Glomerular visceral epithelial cell (primary cell): Measurements from ENCODE around the gene C19orf12.

Source experiments
- DNase-seq: peaks from one replicate; pipeline ENCODE4 v3.0.0-alpha.2; 2016; ENCODE audit errors: extremely low spot score

C19orf12 gene

DNA sequence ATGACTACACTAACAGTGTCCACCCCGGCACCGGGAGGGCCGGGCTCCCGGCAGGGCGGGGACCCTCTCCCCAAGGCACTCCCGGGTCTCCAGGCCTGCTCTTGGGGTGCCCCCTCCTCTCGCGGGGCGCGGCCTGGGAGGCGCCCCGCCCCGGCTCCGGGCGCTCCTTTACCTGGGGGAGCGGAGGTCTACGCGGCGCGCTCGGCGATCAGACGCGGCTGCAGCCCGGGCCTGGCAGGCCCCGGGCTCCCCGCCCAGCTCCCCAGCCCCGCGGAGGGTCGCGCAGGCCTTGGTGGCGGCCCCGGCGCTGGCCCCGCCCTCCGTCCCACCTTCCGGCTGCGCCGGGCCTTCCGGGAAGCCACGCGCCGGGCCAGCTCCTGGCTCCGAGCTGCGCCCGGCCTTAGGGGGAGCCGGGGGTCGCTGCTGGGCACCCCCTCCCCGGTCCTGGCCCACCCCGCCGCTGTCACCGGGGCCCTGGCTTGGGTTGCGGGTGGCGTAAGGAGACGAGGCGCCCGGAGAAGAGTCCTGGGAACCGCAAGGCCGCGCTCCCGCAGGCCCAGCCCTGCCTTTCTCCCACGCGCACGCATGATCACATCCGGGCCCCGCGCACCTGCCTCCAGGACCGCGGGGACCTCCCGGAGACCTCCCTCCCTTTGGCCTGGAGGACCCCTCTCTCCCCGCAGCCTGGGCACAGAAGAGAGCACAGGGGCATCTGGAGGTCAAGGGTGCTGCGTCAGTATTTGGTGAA, at the start of gene C19orf12:
C19orf12 (minus strand) TSS at position 309 of the 748 bp plus-strand sequence. CDS start 6,848 bp downstream, outside the sequence.
- peak; percentile 41 for DNase-seq

DNA sequence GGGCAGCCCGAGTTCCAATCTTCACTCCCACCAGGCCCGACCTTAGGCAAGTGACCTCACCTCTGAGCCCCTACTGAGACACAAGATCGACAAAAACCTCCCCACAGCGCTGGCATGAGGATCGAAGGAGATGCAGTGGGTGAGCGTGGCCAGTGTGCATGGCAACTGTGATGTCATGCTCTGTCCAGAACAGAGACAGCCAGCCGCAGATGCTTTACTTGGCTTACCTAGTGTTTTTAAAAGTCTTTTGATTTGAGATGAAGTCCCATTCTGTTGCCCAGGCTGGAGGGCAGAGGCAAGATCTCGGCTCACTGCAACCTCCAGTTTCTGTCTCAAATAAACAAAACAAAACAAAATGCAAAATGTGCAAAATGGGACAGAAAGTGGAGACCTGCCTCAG, 49.3 kb upstream of the C19orf12 start:
- DNase-seq, result no peak

DNA sequence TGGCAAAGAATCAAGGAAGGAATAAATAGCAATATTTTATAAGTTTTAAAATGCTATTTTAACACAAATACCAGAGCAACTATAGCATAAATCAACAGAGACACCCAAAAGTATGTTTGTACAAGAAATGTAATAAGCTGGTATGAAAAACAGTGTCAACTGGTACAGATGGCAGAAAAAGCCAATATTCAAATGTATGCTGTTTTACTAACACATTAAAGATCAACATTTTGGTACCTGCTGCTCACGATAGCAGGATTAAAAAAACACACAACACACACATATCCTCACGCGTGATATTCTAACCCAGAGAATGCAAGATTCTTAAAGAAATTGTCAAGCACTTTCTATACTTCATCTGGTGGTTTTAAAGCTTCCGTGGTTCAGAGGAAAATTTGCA, 48.1 kb upstream of the C19orf12 start:
- no peak for DNase-seq

DNA sequence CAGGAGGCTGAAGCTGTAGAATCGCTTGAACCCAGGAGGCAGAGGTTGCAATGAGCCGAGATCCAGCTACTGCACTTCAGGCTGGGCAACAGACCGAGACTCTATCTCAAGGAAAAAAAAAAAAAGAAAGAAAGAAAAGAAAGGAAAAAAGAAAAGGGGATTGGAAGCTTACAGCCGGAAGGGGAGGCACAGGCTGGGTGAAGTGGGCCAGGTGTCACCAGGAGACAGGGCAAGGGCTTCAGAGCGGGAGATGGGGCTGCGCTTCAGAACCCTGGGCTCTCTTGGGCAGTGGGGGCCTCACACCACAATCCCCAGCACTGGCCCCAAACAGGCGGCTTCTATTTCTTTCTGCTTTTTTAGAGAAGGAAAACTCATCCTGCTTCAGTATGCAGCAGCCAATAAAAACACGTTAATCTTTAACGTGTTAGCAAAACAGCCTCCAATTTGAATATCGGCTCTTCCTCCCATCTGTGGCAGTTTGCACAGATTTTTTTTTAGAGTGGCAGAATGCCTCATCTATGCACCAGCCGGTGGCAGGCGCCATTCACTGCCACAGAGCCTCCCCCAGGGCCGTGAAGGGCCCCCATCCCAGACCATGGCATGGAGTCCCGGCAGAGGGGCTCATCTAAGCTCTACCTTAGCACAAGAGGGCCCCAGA, 46.6 kb upstream of the C19orf12 start:
- no peak for DNase-seq

DNA sequence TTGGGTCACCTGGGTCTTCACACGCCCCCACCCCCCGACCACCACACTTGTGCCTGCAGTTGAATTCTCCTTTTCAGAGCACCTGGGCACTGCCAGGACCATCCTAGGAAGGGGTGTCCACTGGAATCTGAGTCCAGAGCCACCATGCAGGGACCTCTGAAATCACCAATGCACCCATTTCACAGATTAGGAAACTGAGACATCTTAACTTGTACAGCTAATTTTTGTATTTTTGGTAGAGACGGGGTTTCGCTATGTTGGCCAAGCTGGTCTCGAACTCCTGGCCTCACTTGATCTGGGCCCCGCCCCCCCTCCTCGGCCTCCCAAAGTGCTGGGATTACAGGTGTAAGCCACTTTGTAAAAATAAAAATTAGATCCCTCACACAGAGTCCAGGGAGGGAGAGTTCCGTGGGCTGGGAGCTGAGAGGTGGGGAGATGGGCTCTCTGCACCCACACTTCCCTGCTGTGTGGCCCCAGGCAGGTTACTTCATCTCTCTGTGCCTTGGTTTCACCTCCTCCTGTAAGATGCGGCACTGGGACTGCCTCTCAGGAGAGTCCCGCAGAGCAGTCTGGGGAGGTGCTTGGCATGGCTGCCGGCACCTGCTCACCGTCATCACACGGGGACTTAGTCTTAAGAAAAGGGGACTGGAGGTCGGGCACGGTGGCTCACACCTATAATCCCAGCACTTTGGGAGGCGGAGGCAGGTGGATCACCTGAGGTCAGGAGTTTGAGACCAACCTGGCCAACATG, 45.9 kb upstream of the C19orf12 start:
- no peak for DNase-seq

DNA sequence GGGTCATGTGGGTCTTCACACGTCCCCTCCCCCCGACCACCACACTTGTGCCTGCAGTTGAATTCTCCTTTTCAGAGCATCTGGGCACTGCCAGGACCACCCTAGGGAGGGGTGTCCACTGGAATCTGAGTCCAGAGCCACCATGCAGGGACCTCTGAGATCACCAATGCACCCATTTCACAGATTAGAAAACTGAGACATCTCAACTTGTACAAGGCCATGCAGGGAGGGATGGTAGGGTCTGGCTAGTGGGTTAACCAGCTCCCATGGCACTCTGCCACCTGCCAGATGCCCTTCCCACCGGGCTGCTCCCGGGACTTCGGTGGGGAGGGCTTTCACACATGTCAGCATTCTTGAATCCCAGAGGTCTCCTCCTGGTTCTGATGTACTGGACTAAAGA, 44.3 kb upstream of the C19orf12 start:
- DNase-seq, result no peak

DNA sequence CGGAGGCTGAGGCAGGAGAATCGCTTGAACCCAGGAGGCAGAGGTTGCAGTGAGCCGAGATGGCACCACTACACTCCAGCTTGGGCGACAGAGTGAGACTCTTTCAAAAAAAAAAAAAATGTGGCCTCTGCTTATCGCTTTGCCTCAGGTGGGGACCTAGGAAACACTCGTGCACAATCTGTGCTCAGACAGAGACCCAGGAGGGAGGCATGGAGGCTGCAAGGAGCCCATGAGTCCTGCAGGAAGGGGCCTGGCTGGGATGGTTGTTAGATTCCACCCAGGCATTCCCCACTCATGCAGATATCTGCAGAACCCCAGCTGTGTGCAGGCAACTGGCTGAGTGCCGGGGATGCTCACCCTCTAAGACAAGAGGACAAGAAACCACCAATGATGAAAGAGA, 43.8 kb upstream of the C19orf12 start:
- DNase-seq, result no peak

DNA sequence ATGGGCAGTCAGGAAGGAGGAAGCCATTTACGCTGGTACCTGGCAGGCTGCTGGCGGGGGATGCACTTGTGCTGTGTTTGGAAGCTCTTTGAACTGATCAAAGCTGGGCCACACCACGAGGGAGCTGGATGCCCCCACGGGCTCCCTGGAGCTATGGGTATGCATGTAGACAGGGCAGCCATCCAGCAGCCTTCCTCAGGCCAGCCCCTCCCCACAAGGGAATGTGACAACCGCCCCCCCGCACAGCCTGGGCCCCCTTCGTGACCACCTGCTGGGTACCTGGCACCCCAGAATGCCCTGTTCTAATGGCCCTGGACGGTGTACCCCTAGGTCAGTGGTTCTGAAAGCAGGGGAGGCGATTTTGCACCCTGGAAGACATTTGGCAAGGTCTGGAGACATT, 42.5 kb upstream of the C19orf12 start:
- DNase-seq, result no peak

DNA sequence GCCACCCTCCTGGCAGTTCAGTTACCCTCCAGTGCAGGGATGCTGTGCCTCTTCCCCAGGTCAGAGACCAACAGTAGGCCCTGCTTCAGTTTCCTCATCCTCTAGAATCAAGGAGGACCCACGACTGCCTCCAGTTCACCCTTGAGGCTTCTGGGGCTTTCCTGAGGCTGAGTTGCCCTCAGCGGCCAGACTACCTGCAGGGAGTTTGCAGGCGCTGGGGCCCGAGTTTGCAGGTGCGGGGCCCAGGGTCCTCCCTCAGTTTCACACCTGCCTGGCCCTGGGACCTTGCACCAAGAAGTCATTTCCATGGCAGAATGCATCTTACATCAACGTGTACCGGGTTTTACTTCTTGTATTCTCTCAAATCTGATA, 38.9 kb upstream of the C19orf12 start:
- no peak for DNase-seq

DNA sequence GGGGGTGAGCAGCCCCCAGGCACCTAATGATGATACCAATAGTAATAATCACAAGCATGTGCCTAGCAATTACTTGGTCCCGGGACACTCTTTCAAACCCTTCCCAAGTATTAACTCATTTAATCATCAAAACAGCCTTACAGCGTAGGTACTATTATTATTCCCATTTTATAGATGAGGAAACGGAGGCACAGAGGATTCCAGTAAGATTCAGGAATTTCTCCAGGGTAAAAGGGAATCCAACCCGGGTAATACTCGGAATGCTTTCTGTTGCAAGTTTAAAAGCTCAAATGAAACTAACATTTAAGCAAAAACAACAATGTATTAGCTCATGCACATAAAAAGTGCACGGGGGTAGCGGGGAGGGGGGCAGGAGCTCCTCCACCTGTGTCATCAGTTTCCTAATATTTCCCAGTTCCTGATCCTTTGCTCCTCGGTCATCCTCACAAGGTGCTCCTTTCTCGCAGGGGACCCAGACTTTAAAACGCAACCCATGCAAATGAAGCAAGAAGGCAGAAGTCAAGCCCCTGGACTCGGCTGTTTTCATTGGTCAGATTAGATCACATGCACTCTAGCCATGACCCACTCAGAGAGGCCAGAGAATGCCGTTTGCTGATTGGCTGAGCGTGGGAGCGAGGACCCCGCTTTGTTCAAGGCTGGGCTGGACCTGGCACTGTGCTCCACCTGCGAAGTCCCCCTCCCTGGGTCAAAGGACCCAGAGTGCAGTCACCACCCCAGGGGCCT, 38.3 kb upstream of the C19orf12 start:
- DNase-seq, result no peak

DNA sequence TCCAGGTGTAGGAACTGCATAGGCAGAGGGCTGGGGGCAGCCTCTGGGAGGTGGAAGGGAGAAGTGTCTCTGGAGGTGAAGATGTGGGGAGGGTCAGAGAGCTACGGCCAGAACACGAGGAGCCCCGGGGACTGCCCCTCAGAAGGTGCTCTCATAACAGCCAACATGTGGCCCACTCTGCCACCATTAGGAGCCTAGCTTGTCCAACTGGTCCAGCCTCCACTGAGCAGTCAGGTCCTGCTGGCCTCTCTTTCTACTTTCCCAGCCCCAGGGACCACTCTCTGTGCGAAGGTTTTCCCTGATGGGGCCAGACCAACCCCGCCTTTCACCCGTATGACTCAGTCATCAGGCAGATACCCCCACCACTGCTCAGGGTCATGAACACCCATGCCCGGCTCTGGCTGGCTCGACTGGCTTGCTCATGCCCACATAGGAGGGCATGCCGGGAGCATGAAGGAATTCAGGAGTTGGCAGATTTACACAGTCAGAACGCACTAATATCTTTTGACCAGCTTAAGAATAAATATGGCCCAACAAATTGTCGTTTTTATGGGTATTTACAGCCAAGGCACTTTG, 37.5 kb upstream of the C19orf12 start:
- no peak for DNase-seq

DNA sequence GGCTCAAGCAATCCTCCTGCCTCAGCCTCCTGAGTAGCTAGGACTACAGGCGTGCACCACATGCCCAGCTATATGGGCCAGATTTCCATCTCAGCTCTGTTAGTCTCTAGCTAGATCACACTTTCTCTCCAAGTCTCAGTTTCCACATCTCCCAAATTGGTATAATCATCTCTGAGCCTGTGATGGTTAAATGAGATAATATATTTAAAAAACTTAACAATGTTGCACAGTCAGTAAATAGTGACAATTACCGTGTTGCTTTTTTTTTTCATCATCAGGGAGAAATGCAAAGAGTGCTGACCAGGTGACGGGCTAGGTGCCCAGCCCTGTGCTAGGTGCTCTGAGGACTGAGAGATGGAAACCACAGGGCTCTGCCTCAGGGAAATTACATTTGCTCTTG, 36.9 kb upstream of the C19orf12 start:
- no peak for DNase-seq

DNA sequence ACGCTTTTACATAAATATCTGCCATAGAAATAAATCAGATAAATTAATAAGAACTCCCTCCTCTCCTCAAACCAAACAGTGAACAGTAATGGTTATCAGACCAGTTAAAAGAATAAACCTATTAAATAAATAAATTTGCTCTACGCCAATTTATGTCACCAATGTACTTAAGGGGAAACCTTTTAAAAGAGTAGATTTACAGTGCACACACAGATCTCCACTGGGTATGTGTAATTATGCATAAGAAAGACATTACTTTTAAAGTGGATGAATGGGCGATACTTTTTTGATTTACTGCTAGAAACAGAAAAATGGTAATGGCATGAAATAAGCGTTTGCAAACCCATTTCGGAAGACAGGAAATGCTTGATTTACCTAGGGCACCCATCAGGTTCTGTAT, 34.9 kb upstream of the C19orf12 start:
- DNase-seq, result no peak

DNA sequence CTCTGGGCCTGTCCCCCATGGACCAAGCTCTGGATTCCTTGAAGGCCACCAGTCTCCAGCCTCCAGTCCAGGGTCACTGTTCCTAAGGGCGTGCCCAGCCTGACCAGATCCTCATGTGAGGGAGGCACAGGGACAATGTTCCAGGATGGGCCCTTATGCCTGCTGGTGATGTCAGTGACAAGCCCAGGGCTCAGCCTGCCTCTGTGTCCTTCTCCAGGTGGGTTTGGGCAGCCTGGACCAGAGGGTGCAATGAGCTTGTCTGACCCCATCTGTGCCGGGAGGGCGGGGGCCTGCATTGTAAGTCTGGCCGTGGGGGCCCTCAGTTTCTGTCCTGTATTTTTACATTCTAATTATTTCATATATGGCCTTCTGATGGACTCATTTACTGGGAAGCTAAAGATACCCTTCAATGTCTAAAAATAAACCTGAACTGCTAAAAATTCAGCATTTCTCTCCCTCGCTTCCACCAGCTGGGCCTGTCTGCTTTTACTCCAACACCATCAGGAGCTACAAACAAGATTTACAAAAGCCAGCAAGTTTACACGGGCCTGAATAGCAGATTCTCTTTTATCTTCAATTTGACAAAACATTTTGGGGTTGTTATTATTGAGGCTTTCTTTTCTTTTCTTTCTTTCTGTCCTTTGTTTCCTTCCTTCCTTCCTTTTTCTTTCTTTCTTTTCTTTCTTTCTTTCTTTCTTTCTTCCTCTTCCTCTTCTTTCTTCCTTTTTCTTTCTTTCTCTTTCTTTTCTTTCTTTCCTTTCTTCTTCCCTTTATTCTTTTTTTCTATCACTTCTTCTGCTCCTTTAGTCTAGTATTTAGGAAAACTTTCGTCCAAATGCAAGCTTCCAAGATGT, 34.2 kb upstream of the C19orf12 start:
- no peak for DNase-seq

DNA sequence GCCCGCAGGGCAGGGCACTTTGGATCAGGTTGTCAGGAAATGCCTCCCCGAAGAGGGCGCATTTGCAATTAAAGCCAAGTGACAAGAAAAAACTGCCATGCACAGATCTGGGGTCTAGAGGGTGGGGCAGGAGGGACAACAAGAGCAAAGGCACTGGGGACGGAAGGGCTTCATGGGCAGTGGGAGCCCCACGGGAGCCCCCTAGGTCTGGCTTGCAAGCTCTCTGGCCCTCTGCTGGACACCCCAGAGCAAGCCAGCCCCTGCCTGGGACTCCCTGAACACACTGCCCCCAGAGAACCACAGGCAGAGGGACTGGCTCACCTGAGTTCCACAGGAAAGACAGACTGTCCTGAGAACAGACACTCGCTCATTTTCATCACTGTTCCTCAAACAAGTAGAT, 30.2 kb upstream of the C19orf12 start:
- DNase-seq, result no peak

DNA sequence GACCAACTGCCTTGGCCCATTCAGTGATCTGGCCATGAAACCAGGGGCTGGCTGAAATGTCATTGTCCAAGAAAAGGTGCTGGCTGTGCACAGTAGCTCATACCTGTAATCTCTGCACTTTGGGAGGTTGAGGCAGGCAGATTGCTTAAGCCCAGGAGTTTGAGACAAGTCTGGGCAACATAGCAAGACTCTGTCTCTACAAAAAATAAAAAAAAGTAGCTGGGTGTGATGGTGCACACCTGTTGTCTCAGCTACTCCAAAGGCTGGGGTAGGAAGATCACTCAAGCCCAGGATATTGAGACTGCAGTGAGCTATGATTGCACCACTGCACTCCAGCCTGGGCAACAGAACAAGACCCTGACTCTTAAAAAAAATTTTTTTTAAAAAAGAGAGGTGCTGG, 28.6 kb upstream of the C19orf12 start:
- DNase-seq, result no peak

DNA sequence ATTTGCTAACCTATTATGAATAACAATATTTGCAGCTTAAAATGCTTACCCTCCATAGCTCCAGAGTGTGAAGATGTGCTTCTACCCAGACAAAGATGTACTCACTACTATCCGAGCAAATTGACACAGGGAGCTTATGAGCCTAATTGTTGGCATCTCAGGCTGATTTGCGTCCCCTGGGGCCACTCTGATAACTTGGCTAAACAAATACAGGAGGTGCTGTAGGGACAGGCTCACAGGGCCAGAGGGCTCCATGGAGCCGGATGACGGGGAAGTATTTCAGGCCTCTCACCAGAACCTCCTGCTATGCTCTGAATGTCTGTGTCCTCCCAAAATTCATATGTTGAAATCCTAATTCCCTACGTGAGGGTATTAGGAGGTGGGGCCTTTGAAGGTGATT, 26.7 kb upstream of the C19orf12 start:
- no peak for DNase-seq

DNA sequence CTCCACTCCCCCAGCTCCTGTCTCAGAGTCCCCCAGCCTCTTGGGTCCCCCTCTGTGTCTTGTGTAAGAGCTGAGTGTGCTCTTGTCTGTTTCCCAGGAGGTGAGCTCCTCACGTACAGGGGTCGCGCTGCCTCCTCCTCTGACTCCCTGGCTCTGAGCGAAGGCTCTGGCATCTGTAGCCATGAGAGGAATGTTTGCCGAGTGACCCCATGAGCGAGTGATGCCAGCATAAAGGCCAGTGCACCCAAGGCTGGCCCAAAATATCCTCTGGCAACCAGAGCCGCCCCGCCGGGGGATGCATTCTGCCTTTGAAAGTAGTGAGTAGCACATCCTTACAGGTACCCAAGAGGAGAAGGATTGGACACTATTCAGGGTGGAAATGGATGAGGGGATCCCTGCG, 26.2 kb upstream of the C19orf12 start:
- DNase-seq, result no peak

DNA sequence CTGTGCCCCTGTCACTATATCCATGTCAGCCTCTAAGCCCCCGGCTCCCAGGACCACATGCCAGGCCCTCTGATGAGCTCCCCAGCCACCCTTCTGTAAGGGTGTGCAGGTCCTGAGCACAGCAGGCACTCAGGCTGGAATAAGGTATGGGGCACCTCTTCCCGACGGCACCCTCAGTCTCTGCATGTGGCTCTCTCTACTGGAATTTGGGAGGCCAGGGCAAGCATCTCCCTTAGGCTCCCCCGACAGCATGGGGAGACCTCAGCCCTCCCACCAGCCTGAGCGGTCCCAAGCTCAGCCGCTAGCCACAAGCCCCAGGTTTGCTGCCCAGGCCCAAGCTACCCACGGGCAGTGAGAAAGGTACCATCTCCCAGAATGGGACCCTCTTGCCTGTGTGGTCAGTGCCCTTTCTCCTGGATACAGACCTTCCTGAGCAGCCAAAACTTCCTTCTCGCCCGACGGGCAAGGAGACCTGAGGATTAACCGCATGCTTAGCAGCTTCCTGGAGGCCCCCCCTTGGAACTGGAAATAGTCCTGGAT, 22.5 kb upstream of the C19orf12 start:
- no peak for DNase-seq

DNA sequence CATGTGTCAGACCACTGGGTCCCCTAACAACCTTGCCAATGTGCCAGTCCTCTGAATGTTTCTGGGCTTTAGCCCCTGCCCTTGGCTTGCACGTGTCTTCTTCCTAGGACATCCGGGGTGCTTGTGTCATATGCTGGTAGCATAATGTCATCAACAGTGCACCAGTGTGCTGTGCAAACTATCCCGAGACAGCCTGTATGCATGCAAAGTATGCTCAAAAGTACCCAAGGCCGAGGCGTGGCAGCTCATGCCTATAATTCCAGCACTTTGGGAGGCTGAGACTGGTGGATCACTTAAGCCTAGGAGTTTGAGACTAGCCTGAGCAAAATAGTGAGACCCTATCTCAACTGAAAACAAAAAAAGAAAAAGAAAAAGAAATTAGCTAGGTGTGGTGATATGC, 20.8 kb upstream of the C19orf12 start:
- DNase-seq, result no peak
